C1 segment of cervical spinal cord (tissue), 14 donors: ENCODE measurements around the gene RGS6.

ENCODE experiments used
- DNase-seq, 14 donors: peaks; one replicate each; lab custom pipeline; 2025; lab: John Stamatoyannopoulos, UW

RGS6 gene

GRCh38 chr14:72311116-72311515, 378.9 kb downstream of the RGS6 start:
- no peak for DNase-seq

DNA sequence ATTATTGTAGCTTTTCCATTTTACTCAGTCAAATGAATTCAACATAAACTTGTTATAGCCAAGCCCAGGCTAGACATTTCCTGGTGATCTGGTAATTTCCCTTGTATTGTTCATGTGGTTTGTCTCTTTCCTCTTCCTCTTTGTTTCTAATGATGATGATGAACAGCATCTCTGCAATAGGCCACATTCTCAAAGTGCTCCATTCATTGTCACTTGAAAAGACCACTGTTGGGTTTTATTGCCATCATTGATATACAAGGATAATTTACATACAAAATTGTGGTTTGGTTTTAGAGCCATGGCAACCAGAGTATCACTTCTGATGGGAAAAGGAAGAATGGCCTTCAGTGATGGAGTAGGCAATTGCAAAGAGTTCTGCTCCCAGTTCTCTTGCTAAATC, 379.3 kb downstream of the RGS6 start:
- DNase-seq: no peak

GRCh38 chr14:72314808-72315435, 382.7 kb downstream of the RGS6 start:
- no peak for DNase-seq

GRCh38 chr14:72315714-72316113, 383.5 kb downstream of the RGS6 start:
- DNase-seq: no peak

- DNase-seq: no peak
Measured at GRCh38 chr14:72318648-72319047, 386.4 kb downstream of the RGS6 start.

- peak in 2 of 14 donors; percentile 1 for DNase-seq
Measured at GRCh38 chr14:72332046-72332445, 399.8 kb downstream of the RGS6 start.

DNA sequence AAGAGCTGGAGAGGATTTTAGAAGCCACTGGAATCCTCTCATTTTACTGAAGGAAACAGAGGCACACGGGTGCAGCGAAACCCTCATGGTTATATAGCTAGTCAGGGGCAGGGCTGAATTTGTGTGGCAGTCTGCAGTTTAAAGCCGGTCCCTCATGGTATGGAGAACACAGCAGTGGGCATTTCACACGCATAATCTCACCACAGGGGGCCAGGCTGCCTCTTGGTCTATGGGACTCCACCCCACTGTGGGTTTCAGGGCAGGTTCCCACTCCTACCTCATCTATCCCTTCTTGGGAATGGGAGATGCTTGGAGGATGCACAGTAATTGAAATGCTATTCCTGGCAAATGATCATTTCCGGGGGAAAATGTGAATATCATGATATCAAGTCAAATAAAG, 400.6 kb downstream of the RGS6 start:
- DNase-seq: no peak

DNA sequence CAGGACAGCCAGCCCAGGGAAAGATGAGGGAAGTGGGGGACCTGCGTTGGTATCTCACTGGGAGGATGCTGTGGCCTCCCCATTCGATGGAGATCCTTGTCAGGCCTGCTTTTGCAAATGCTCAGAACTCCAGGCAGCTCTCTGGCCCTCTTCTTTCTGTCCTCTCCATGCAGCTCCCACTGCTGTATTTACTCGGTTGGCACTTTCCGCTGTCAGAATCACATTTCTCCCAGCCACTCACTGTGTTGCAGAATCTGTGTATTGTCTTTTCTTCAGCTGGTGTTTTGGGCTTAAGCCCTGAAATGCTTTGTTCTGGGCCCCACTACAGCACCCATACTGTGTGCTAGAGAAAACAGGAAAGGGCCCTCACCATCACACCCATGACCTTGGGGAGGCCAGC, 401.1 kb downstream of the RGS6 start:
- DNase-seq: peak in 1 of 14 donors; percentile 5

DNA sequence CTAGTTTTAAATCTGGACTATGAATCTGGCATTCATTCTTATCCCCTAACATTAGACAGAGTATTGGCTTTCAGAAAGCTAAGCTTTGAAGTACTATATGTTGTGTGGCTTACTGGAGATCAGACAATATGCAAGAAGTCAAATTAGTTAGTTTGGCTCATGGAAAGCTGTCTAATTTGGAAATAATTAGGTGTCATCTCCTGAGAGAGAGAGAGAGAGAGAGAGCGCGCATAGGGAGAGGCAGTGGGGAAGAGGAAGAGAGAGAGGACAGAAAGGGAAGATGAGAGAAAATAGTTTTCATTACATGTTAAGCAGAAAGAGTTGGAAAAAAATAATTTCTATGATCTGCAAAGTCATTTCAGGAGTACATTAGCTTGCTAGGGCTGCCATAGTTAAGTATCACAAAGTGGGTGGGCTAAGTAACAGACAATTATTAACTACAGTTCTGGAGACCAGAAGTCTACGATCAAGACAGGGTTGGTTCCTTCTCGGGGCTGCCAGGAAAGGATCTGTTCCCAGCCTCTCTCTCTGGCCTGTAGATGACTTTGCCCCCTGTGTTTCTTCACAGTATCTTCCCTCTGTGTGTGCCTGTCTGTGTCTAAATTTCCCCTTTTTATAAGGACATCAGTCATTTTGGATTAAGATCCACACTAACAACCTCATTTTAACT, 404.2 kb downstream of the RGS6 start:
- DNase-seq: no peak

- DNase-seq: no peak
Measured at GRCh38 chr14:72341237-72341636, 409.0 kb downstream of the RGS6 start.

DNA sequence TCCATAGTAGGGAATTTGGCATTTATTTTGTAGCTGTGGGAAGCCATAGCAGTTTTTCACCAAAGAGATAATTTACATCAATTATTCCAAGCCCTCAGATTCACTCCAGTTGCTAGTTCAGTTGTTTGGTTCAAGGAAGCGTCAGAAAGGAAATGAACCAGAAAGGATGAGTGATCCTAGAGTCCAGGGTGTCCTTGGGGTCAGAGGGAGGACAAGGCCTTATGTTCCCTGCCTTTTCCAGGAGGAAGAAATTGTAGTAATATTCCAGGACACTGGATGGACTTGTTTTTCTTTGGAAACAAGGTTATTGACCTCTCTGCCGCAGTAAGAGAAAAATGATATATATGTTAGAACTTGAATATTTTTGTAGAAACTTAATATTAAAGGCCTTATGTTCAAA, 409.5 kb downstream of the RGS6 start:
- no peak for DNase-seq

DNA sequence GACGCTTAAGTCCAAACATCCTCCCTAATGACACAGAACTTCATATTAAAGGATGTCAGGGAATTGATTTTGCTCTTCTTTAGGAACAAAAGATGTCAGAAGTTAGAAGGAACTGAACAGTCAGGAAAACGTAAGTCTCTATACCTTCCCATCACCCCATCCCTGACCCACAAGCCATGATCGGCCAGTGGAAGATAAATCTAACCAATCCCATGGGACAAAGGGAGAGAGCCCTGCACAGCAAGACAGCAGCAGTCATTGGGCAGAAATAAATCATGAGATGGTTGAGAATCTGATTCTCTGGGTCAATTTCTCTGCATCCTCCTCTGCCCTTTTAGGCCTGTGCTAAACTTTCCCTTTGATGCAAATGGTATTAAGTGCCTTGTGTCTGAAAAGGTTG, 414.9 kb downstream of the RGS6 start:
- no peak for DNase-seq

DNA sequence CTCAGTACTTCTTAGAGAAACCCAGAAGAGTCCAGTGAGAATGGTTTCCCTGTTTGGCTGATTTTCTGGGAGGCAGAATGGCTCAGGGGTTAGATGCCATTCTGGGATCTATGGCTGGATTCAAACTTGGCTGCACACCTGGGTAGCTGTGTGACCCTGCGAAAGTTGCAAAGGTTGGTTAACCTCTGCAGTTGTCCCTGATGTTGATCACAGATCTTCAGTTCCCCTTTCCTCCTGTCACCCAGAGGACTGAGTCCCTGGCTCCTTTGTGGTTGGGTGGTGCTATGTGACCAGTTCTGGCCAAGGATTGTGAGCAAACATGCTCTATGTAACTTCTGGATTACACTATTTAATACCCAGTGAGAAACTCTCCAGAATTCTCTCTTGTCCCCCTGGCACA, 418.0 kb downstream of the RGS6 start:
- no peak for DNase-seq

DNA sequence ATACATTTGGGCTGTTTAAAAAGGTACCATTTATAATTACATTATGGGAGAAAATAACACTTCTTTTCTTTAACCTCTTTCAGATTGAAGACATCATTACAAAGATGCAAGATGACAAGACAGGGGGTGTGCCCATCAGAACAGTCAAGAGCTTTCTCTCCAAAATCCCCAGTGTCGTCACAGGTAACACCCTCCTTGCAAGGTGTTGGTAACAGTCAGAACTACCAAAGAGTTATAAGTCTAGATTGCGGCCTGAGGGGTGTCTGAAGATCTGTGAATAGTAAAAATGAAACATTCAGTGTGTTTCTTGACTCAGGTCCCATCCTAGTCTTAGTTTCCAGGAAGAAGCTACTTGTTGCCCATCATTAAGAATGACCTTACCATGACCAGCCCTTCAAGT, 419.8 kb downstream of the RGS6 start:
- DNase-seq: no peak

- peak in 1 of 14 donors; percentile 14 for DNase-seq
Measured at GRCh38 chr14:72366619-72367018, 434.4 kb downstream of the RGS6 start.

- DNase-seq: no peak
Measured at GRCh38 chr14:72369106-72369505, 436.9 kb downstream of the RGS6 start.

DNA sequence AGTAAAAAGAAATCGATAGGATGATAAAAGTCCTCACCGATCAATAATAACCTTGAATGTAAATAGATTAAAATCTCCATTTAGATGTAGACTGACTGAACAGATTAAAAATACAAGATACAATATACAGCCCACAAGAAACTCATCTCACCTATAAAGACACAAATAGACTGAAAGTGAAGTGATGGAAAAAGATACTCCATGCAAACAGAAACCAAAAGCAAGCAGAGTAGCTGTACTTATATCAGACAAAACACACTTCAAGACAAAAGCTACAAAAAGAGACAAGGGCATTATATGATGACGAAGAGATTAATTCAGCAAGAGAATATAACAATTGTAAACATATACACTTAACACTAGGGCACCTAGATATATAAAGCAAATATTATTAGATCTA, 444.8 kb downstream of the RGS6 start:
- DNase-seq: no peak

GRCh38 chr14:72380456-72380855, 448.2 kb downstream of the RGS6 start:
- DNase-seq: no peak

- no peak for DNase-seq
Measured at GRCh38 chr14:72383865-72384264, 451.6 kb downstream of the RGS6 start.

DNA sequence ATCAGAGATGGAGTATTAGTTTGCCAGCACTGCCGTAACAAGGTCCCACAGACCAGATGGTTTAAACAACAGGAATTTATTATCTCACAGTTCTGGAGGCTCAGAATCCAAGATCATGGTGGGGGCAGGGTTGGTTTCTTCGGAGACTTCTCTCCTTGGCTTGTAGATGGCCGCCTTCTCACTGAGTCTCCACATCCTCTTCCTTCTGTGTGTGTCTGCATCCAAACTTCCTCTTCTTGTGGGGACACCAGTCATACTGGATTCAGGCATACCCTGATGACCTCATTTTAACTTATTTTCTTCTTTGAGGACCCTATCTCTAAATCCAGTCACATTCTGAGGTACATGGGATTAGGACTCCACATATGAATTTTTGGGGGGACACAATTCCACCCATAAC, 455.5 kb downstream of the RGS6 start:
- no peak for DNase-seq

DNA sequence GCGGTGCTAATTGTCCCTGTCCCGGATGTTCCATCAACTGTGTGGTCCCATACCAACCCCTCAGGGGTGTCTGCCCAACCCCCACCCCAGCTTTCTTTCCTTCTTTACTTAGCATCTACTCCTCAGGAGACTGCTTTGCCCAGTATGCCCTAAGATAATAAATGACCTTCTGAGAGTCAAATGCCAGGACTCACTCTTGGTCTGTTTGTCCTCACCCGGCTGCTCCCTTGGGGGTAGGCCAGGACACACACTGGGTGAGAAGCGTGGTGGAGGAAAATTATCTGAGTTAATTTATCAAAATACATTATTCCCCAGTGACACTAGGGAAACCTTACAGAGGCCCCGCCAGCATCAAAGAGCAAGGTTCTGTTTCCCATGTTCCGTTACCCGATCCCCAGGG, 457.0 kb downstream of the RGS6 start:
- DNase-seq: no peak

- no peak for DNase-seq
Measured at GRCh38 chr14:72401101-72401625, 468.9 kb downstream of the RGS6 start.

DNA sequence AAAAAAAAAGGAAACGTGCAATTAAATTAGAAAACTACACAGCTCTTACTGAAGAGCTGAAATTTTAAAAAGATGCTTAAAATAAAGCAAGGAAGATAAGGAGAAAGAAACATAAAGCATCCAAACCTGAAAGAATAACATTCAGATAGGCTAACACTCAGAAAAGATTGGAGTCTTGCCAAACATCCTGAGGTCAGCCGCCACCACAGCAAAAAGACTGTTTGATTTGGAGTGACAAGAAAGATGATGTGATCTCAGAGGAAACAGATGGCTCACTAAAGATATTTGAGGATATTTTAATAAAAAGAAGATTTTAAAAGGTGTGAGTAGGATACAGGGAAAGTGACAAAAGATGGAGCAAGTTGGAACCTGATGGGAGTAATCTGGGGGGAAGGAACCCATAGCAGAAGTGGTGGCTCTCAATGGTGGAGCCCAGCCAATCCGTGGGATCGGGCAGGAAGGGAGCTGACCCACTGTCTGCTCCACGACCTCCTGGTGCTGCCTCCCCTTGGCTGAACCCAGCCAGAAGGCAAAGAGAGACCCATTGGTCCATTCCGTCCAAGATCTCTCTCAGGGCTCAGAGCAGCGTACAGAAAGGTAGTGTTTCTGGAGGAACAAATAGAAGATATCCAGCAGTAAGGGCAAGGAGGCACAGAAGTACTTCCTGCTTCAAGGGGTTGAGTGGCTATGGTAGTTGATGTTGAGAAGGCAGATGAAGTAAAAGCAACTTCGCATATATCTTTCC, 469.6 kb downstream of the RGS6 start:
- DNase-seq: no peak
